WTC11 (cell line): Measurements from ENCODE around the gene SLC4A8.

Source experiments
- ATF1 ChIP-seq: sonication (generic); formaldehyde crosslinking; IDR thresholded peaks from 2 replicates; pipeline ENCODE4 v1.8.1; 2023; ENCODE audit warnings: mild to moderate bottlenecking, moderate library complexity, missing genetic modification reagents
- CREB1 ChIP-seq: sonication (generic); formaldehyde crosslinking; IDR thresholded peaks from 2 replicates; pipeline ENCODE4 v1.8.0; 2023; ENCODE audit warnings: mild to moderate bottlenecking, missing genetic modification reagents
- CTCF ChIP-seq: fragments of 200-600 bp; IDR thresholded peaks from 2 replicates; pipeline ENCODE4 v1.8.0; 2022; ENCODE audit warnings: antibody characterized with exemption
- EMX1 ChIP-seq: fragments of 250-450 bp; sonication (Bioruptor Pico); IDR thresholded peaks from 2 replicates; pipeline ENCODE4 v1.8.0; 2021; ENCODE audit warnings: mild to moderate bottlenecking
- JUN ChIP-seq: sonication (generic); formaldehyde crosslinking; IDR thresholded peaks from 2 replicates; pipeline ENCODE4 v1.8.0; 2023; ENCODE audit warnings: mild to moderate bottlenecking, missing genetic modification reagents
- NFYB ChIP-seq: sonication (generic); formaldehyde crosslinking; conservative IDR thresholded peaks from 2 replicates; pipeline ENCODE4 v1.8.0; 2022; ENCODE audit warnings: low read depth, missing genetic modification reagents
- SP1 ChIP-seq: sonication (generic); formaldehyde crosslinking; conservative IDR thresholded peaks from 2 replicates; pipeline ENCODE4 v1.8.1; 2022; ENCODE audit warnings: missing genetic modification reagents
- ZNF138 ChIP-seq: sonication (generic); formaldehyde crosslinking; conservative IDR thresholded peaks from 2 replicates; pipeline ENCODE4 v1.8.1; 2022; ENCODE audit warnings: mild to moderate bottlenecking, moderate library complexity, missing genetic modification reagents
- ZNF423 ChIP-seq: fragments of 250-450 bp; sonication (Bioruptor Pico); IDR thresholded peaks from 2 replicates; pipeline ENCODE4 v2.1.2; 2022; ENCODE audit warnings: mild to moderate bottlenecking, moderate library complexity
- TF ChIP-seq, protein P1 (sequence below): sonication (generic); formaldehyde crosslinking; IDR thresholded peaks from 2 replicates; pipeline ENCODE4 v1.8.0; 2022; ENCODE audit warnings: mild to moderate bottlenecking, missing genetic modification reagents
- TF ChIP-seq, protein P2 (sequence below): sonication (generic); formaldehyde crosslinking; conservative IDR thresholded peaks from 2 replicates; pipeline ENCODE4 v1.8.1; 2022; ENCODE audit warnings: mild to moderate bottlenecking, missing genetic modification reagents

DNA sequence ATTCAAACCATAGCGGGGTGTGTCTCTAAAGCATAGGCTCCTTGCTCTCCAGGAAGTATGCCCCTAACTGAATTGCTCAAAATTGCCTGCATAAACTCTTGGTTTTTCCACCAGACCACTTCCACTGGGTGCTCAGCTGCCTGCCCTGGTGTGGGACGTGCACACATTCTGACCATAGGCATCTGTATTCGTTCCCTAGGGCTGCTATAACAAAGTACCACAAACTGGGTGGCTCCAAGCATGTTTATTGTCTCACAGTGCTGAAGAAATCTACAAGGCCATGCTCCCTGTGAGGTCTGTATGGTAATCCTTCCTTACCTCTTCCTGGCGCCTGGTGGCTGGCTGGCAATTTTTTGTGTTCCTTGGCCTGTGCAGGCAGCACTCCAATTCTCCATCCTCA is 17.0 kb upstream of the SLC4A8 start:
- TF ChIP-seq ATF1 (no peak), CTCF (no peak), ZNF423 (no peak), CREB1 (no peak), ZNF138 (no peak), SP1 (no peak), NFYB (CRISPR knock-in tag) (no peak), JUN (CRISPR knock-in tag) (no peak), EMX1 (no peak)
- TF ChIP-seq, protein P1, sequence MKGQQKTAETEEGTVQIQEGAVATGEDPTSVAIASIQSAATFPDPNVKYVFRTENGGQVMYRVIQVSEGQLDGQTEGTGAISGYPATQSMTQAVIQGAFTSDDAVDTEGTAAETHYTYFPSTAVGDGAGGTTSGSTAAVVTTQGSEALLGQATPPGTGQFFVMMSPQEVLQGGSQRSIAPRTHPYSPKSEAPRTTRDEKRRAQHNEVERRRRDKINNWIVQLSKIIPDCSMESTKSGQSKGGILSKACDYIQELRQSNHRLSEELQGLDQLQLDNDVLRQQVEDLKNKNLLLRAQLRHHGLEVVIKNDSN (CRISPR knock-in tag): no peak
- TF ChIP-seq, protein P2, sequence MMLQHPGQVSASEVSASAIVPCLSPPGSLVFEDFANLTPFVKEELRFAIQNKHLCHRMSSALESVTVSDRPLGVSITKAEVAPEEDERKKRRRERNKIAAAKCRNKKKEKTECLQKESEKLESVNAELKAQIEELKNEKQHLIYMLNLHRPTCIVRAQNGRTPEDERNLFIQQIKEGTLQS: no peak
